HG02852 (cell line): ENCODE data around the gene FCN3.
A peak's percentile ranks its signal among the peaks of the same experiment; 100 is the strongest.
"Not testable (repeated sequence)": the region's sequence is repeated elsewhere in the genome, so short reads cannot be mapped to it uniquely, and the experiment has no call there.

Source experiments
- ATAC-seq: cut with Tn5 transposase; IDR thresholded peaks from one replicate; pipeline ENCODE4 v1.9.1; 2021; ENCODE audit warnings: mild to moderate bottlenecking, moderate library complexity; ENCODE audit not compliant: unreplicated experiment

The FCN3 gene

GRCh38 chr1:27374362-27375086 is at the start of gene FCN3:
Gene FCN3, minus strand, starts transcription at chr1:27374824. Its CDS starts 6 bp downstream, at chr1:27374818.
- no peak for ATAC-seq

GRCh38 chr1:27423709-27424108 is 49.1 kb upstream of the FCN3 start:
- ATAC-seq, result no peak

GRCh38 chr1:27418326-27419185 is 43.9 kb upstream of the FCN3 start:
- peak; percentile 75 for ATAC-seq

GRCh38 chr1:27417713-27418112 is 43.1 kb upstream of the FCN3 start:
- no peak for ATAC-seq

GRCh38 chr1:27416387-27417111 is 41.9 kb upstream of the FCN3 start:
- ATAC-seq, result no peak

- no peak for ATAC-seq
Measured at GRCh38 chr1:27414091-27414490, 39.5 kb upstream of the FCN3 start.

- no peak for ATAC-seq
Measured at GRCh38 chr1:27413004-27413403, 38.4 kb upstream of the FCN3 start.

GRCh38 chr1:27412502-27412901 is 37.9 kb upstream of the FCN3 start:
- no peak for ATAC-seq

- ATAC-seq, result no peak
Measured at GRCh38 chr1:27410709-27411108, 36.1 kb upstream of the FCN3 start.

GRCh38 chr1:27409669-27410068 is 35.0 kb upstream of the FCN3 start:
- no peak for ATAC-seq

GRCh38 chr1:27408151-27408550 is 33.5 kb upstream of the FCN3 start:
- no peak for ATAC-seq

GRCh38 chr1:27406791-27407190 is 32.2 kb upstream of the FCN3 start:
- ATAC-seq, result not testable (repeated sequence)

GRCh38 chr1:27406362-27406680 is 31.7 kb upstream of the FCN3 start:
- no peak for ATAC-seq

- not testable (repeated sequence) for ATAC-seq
Measured at GRCh38 chr1:27405598-27406361, 31.2 kb upstream of the FCN3 start.

- ATAC-seq, result no peak
Measured at GRCh38 chr1:27405074-27405473, 30.4 kb upstream of the FCN3 start.

GRCh38 chr1:27403931-27404330 is 29.3 kb upstream of the FCN3 start:
- ATAC-seq, result no peak

- ATAC-seq, result no peak
Measured at GRCh38 chr1:27403065-27403726, 28.6 kb upstream of the FCN3 start.

GRCh38 chr1:27402349-27402754 is 27.7 kb upstream of the FCN3 start:
- ATAC-seq, result no peak

- no peak for ATAC-seq
Measured at GRCh38 chr1:27400963-27401341, 26.3 kb upstream of the FCN3 start.
